Stimulated activated naive CD8-positive, alpha-beta T cell treated with anti-CD3 and anti-CD28 coated beads, Interleukin-15, Interleukin-2, amounts not matched to agents 100 U/mL and 50 U/mL, for 24 hours (primary cell): ENCODE measurements around the gene MAPKAP1.

ENCODE experiments used
- ATAC-seq: fragments of 150-1000 bp; cut with Tn5 transposase; one replicate; pipeline ENCODE4 v1.10.0; 2021
- DNase-seq: peaks from one replicate; pipeline ENCODE4 v3.0.0; 2021

MAPKAP1 gene

DNA sequence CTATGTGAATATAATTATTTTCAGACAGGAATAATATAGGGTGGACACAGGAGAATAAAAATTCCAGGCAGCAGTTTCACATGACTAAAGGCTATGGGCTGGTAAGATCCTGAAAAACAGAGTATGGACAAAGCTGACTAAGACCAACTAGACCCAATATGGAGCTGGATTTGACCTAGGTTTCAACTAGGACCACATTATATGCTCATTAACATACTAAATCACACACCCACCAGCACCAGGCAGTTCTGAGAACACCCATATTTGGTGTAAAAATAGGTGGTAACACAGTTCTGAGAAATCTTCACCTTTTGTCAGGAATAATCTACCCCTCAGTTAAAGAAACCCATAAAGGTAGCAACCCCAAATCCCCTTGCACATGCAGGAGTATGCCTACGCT lies 64.7 kb downstream of the MAPKAP1 start:
- ATAC-seq (no peak), DNase-seq (no peak)

DNA sequence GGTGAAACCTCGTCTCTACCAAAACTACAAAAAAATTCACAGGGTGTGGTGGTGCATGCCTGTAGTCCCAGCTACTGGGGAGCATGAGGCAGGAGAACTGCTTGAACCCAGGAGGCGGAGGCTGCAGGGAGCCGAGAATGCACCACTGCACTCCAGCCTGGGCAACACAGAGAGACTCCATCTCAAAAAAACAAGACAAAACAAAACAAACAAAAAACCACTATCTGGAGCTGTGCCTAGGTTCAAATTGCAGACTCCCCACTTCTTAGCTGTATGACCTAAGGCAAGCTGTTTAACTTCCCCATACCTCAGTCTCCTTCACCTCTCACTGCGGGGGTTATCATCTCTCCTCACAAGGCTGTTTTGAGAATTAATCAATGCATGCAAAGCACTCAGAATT lies 68.0 kb downstream of the MAPKAP1 start:
- no peak for ATAC-seq
- DNase-seq: no peak

DNA sequence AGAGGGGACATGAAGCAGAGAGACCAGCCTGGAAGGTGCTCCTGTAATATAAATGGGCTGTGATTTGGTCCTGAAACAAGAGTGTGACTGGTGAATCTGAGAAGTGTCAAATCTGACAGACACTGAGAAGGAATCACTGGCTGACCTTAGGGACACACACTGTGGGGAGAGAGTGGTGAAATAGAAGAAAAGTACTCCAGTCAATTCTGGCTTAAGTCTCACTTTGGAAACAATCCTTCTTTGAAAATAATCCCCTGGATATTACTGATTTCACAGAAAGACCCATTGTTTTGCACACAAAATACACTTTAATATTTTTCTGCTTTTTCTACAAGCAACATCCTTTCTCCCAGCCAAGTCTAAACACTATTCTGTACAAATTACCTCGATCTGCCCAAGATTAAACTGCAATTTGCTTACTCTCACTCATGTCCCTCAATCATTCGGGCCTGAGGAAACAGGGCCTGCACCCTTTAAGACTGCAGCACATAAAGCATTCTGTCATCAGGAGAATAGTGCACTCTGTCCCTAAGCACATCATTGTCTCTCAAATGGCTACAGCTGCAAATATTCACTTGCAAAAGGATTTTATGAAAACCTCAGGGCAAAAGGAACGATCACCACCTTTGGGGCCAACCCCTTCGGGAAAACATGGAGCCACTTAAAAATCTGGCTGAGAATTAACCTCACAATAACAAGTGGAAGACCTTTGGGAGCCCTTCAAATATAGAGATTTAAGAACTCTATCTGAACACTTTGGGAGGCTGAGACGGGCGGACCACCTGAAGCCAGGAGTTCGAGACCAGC lies 68.6 kb downstream of the MAPKAP1 start:
- ATAC-seq (no peak), DNase-seq (no peak)

DNA sequence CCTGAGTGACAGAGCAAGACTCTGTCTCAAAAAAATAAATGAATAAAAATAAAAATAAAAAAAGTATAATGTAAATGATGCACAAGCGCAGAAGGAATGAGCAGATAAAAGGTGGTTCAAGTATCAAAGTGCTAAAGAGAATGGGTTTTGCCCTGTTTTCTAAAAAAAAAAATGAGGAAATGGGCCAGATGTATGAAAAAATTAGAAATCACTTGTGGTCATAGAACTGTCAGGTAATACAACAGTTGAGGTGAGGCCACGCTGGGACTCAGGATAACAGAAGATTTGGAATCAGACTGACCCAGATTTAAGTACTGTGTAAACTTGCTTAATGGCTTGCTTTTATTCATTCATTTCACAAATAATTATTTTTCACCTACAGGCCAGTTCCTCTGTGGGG lies 69.8 kb downstream of the MAPKAP1 start:
- no peak for ATAC-seq
- DNase-seq: no peak

DNA sequence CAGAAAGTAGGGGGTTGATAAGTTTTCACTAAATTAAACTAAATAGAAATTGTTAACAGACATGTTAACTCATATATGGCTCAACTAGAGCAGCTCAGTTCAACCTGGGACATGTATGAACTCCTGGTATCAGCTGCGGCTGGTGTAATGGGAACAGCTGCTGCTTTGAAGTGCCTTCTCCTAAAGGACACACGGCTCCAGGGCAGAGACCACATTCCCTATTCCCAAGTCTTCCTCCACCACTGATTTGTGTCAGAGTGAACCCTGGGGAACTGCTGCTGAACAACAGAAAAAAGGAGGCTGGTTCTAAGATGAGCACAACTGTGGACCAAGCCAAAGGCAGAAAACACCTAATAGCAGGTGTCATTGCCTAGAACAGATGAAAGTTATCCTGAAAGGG lies 71.1 kb downstream of the MAPKAP1 start:
- DNase-seq: no peak
- no peak for ATAC-seq

DNA sequence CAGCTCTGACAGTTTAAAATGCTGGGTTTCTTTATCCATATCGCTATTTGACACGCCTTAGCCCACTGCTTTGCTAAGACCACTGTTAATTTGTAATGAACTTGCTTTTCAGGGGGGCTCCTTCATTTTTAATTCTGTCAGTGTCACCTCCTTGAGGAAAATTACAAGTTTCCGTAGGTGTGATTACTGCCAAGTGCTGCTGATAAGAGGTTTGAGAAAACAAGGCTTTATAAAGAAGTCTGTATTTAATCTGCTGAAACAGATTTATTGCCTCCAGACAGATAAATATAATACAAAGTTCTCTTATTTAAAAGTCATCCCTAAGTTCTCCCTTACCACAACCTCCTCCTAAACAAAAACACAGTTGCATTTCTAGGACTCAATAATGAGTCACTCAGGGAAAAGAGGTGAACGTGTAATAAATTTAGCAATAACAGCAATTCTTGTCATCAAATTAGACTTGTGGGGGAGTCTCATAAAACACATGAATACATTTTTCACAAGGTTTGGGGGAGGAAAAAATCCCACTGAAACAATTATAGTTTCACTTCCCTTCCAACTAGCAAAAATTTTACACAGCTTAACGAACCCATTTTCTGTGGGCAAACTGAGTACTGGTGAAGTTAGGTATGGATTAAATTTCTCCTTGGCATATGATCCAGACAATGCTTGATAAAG lies 72.8 kb downstream of the MAPKAP1 start:
- no peak for DNase-seq

DNA sequence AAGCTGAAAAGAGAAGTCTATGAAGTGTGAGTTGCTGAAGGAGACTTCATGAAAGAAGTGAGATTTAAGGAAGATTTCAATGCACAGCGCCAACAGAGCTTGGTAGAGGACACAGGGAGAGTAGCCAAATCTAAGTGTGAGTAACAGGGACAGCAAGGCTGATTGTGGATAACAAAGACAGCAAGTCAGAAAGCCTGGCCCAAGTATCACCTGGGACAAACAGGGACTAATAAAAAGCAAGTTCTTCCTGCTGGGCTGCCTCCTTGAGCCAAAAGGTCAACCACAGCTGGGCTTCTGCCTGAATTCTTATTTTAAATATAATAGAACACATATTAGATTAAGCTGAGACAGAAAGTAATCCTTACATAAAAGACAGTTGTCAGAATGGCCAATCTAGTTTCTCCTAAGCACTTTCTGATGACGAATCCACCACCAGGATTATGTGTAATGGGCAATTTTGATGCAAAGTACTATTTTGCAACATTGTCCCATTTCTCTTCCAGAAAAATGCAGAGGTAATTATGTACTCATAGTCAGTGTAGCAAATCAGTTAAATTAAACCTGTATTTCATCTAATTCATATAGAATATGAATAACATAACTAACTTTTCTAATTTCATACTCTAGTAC lies 73.8 kb downstream of the MAPKAP1 start:
- DNase-seq (no peak), ATAC-seq (no peak)

More for the DNA sequence above, 72.8 kb downstream of the MAPKAP1 start:
- no peak for ATAC-seq

DNA sequence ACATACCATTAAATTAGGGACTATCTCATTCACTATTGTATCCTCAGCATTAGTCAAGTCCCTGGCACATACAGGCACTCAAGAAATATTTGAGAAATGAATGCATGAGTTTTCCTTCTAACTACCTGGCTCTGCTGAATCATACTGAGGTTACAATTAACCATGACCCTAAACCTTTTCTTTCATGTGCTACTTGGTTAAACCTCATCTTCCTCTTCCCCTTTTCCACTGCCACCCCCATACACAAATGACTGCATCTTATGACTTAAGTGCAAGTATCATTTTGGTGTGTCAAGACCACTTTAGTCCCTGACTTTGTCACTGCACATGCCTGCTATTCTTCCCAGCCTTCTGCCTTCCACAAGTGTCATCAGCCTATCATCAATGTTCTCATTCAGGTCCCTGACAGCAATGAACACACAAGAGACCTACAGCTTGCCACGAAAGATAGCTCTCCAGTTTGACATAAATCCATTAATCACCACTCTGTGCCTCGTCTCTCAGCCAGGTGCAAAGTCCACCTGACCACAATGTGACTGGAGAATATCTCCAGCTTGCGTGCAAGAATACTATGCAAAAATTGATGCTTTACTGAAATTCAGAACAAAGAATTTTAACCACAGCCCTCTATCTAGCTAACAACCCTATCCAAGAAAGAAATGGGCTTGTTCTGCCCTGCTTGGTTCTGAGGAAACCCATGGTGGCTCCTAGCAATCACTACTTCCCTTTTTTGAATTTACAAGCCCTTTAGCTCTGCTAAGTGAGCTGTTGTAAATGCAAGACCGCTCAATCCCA lies 74.5 kb downstream of the MAPKAP1 start:
- DNase-seq (peak; percentile 45), ATAC-seq (peak; percentile 88)

DNA sequence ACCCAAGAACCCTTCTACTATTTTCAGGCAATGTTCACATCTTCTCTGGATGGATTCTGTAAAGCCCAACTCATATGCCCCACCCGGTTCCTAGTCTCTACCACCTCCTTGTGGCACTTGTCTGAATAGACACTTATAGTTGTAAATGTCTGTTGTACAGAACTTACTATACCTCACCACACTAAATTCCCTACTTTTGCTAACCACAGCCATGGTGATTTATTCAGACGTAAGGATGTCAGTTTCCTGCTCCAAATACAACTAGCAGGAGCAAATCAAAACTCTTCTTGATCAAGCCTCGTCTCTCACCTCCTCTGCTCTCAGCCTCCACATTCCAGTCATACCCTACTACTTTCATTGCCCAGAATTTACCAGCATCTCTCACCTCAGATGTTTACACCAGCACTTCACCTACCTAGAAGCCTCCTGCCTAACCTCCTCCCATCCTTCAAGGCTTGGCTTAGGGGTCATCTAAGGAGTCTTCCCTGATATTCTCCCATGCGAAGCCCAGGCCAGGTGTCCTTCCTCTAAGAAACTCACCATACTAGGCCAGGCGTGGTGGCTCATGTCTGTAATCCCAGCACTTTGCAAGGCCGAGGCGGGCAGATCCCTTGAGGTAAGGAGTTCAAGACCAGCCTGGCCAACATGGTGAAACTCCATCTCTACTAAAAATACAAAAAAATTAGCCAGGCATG lies 75.5 kb downstream of the MAPKAP1 start:
- DNase-seq (peak; percentile 27), ATAC-seq (peak; percentile 28)

DNA sequence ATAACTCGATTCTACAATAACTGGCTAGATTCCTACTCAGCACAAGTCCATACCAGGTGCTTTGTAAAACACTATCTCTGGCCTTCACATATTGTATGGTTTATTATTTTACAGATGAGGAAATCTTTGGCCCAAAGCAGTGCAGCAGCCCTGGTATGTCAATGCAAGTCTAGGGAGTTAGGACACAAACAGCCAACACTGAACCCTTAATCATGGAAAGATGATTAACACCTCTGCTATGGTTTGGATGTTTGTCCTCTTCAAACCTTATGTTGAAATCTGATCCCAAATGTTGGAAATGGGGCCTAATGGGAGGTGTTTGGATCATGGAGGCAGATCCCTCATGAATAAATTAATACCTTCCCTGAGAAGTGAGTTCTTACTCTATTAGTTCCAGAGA lies 76.6 kb downstream of the MAPKAP1 start:
- no peak for ATAC-seq
- no peak for DNase-seq

DNA sequence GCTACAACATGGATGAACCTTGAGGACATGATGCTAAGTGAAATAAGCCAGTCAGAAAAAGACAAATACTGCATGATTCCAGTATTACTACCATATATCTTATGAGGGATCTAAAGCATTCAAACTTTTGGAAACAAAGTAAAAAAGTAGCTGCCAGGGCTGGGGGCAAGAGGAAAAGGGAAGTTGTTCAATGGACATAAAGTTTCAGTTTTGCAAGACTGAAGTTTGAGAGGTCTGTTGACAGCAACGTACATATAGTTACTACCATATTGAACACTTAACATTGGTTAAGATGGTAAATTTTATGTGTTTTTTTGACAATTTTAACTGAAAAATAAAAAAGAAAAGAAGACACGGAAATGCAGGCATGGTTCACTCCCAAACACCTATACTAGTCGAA lies 77.6 kb downstream of the MAPKAP1 start:
- ATAC-seq (no peak), DNase-seq (no peak)

DNA sequence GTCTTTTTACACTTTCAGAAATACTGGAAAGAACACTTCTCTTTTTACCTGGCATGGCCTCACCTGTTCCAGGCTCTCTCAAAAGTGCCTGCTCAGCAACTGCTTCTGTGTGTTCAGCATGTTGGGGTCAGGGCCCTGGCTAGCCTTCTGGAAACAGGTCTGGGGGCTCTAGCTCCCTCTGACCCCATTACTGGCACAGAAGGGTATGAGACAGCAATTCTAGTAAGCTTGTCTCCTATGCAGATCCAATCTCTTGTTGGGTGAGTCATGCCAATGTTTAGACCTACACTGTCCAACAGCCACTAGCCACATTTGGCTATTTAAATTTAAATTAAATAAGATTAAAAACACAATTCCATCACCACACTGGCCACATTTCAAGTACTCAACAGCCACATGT lies 80.8 kb downstream of the MAPKAP1 start:
- DNase-seq: no peak
- ATAC-seq: no peak

DNA sequence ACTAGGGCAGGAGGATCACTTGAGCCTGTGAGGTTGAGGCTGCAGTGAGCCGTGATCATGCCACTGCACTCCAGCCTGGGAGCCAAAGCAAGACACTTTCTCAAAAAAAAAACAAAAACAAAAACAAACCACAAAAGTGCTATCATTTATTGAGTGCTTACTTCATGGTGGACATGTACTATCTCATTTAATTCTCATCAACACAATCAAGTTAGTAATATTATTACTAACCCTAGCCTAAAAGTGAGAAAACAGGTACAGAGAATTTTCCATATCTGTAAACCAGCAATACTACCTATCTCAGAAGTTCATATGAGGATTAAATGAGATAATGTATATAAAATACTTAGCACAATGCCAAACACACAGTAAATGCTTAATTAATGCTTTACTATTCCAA lies 85.8 kb downstream of the MAPKAP1 start:
- ATAC-seq (no peak), DNase-seq (no peak)

DNA sequence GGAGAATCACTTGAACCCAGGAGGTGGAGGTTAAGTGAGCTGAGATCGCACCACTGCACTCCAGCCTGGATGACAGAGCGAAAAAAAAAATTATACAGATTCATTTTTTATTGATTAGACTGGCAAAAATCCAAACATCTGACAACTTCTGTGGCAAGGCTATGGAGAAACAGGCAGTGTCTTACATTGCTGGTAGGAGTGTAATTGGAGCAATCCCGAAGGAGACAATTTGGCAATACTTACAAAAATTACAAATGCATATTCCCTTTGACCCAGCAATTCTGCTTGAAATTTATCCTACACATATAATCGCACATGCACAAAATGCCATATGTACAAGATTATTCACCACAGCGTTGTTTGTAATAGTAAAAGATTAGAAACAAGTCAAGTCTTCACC lies 86.8 kb downstream of the MAPKAP1 start:
- DNase-seq (no peak), ATAC-seq (no peak)

DNA sequence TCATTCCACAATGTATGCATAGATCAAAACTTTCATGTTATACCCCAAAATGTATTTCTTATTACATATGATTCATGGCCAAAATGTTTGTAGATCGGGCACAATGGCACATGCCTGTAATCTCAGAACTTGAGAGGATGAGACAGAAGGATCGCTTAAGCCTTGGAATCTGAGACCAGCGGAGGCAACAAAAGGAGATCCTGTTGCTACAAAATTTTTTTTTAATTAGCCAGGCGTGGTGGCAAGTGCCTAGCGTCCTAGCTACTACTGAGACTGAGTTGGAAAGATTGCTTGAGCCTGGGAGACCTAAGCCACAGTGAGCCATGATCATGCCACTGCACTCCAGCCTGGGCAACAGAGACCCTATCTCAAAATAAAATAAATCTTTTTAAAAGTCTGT lies 89.9 kb downstream of the MAPKAP1 start:
- ATAC-seq: no peak
- no peak for DNase-seq

DNA sequence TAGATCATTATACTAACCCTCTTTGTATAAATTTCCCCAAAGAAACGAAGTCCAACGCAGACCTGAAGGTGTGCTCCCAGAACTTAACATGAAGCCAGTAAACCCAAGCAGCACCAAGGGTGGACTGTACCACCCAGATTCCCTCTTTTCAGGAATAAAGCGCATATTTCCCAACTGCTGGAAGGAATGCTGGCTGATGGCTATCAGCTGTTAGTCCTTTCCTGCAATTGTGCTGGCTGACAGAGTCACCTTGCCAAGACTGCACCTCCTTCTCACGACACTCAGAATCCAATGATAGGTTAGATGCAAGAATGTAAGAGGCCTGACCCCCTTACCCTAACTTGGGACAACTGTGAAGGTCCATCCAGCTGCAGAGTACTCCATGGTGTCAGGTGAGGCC lies 93.9 kb downstream of the MAPKAP1 start:
- DNase-seq: no peak
- ATAC-seq: no peak

DNA sequence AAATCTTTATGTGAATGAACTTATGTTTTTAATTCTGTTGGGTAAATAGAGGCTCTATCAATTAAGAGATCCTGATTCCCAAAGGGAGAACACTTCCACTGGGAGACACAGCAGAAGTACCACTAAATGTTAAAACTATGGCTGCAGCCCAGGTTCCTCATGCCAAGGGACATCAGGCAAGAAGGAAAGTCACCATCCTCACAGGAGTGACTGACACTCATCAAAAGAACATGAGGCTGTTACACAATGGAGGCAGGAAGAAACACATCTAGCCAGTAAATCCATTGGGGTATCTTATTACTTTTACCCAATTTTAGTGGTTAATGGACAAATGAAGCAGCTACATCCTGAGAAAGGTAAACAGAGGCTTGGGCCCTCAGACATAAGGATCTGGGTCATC lies 94.4 kb downstream of the MAPKAP1 start:
- DNase-seq: no peak
- no peak for ATAC-seq

DNA sequence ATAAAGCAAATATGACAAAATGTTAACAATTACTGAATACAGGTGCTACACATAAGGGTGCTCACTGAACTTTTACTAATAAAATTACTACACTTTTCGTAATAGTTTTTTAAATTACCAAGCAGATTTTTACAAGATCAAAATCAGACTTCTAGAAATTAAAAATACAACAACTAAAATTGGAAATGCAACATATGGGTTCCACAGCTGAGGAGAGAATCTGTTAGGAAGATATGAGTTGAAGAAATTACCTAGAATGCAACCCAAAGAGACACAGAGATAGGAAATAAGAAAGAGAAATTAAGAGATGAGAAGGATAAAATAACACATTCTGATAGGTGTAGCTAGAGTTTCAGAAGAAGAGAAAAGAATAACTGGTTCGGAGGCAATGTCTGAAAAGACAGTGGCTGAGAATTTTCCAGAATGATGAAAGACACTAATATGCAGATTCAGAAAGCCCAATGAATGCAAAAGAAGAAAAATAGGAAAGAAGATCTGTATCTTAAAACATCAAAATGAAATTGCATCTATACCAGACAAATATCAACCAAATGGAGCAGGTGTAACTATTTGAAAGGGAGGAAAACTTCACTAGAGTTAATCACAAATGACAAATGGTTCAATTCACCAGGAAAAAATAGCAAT lies 95.8 kb downstream of the MAPKAP1 start:
- no peak for ATAC-seq

DNA sequence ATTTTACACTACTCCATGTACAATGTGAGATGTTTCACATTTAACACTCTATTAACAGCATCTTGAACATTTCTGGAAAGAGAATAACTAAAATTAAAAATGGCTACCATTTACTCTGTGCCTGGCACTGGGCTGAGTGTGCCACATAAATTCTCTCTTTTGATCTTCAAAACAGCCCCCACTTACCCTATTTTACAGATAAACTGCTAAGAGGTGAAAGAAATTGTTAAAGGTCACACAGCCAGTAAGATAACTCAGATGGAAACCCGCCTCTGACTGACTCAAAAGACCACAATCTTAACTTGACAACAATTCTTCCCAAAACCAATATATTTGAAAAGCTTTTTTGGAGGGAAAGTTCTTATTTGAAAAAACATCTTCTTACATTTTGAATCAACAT lies 97.3 kb downstream of the MAPKAP1 start:
- ATAC-seq: peak; percentile 96
- DNase-seq: no peak

More for the DNA sequence above, 95.8 kb downstream of the MAPKAP1 start:
- no peak for DNase-seq

DNA sequence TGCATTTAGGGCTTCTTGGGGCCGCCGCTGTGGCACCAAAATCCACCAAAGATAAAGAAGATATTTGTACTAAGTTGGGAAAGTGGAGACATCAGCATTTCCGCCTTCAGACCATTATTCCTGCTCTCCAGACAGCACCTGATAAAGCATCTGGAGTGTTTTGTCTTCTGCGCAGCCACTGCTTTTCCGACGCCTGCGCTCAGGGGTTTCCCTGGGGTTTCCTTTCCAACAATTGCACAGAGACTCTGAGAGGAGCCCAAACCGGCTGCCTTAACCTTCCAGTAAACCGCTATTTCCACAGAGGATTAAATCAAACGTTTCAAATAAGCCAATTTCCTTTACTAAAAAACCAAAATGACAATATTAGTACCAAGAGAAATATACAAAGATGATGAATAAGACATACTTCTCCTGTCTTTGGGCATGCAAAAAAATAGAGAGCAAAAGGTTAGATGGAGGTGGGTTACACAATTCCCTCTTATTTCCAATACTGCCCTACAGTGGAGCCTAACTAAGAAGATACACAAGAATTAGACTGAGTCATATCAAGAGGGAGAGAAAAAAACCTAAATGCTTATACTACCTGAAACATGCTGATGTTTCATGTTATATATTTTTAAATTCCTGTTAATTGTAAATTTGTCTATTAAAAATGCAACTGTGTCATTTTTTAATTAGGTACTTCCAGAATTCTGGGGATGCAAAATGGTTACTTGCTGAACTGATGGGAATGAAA lies 98.4 kb downstream of the MAPKAP1 start:
- ATAC-seq (no peak), DNase-seq (no peak)

DNA sequence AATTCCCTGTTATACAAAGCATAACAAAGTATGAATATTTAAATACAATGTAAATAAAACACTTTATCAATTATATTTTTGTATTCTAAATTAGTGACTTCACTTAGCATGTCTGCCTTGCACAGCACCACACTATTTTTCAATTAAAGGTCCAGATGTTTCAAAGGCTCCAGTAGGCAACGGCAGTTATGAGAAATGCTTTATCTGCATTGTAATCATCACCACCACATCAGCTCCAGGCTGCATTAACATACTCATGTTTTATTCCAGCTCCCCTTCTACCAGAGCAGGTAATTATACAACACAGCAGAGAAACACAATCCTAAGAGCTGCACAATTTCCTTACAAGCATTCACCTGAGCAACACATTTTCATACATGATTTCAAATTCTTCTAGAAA lies 102.8 kb downstream of the MAPKAP1 start:
- DNase-seq (no peak), ATAC-seq (no peak)
